HG02973 (cell line): ENCODE results near the gene SULT1C2.
"Not testable (repeated sequence)": the region's sequence is repeated elsewhere in the genome, so short reads cannot be mapped to it uniquely, and the experiment has no call there.

Experiments used
- ATAC-seq: cut with Tn5 transposase; IDR thresholded peaks from one replicate; pipeline ENCODE4 v1.9.1; 2021; ENCODE audit warnings: moderate library complexity; ENCODE audit not compliant: unreplicated experiment

SULT1C2 gene

DNA sequence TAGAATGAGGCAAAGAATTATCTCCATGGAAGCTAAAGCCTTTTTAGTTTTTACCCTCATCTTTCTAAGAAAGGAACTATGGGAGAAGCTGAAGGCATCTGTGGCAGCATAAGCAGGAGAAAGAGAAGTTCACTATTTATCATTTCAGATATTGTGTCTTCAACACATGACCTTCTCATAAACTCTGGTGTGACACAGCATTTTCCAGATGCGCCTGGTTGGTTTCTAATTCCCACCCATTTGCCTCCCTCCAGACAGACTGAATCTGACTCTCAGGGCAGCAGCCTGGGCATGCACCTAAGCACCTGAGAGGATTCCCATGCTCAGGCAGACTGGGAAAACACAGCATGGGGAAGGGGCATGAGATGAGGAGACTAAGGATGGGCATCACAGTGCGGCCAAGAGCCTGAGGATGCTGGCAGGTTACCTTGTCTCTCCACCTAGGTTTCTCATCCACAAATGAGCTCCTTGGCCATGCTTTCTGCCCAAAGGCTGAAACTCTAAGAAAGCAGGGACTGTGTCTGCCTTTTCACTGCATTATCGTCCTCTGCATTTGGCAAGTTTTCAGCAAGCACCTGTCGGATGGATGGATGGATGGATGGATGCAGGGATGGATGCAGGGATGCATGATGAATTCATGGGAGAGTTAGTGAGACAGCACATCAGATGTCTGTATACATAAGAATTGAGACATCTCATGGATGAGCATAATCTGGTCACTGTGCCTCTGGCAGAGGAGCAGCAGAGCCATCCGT lies 60.3 kb downstream of the SULT1C2 start:
- ATAC-seq, result no peak

DNA sequence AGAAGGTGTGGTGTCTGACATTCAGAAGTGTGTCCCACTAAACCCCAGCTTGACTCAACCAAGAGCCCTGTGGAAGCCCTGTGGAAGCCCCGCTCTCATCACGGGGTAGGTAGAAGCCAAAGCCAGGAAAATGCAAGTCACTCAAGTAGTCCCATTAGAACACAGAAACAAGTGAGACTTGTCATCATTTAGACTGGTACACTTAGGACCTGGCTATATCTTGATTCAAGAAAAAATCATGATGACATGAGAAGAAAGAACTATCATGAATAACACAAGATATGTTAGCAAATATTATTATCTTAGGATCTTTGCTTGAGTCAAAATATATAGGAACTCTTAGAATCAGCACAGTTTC lies 60.9 kb downstream of the SULT1C2 start:
- no peak for ATAC-seq

DNA sequence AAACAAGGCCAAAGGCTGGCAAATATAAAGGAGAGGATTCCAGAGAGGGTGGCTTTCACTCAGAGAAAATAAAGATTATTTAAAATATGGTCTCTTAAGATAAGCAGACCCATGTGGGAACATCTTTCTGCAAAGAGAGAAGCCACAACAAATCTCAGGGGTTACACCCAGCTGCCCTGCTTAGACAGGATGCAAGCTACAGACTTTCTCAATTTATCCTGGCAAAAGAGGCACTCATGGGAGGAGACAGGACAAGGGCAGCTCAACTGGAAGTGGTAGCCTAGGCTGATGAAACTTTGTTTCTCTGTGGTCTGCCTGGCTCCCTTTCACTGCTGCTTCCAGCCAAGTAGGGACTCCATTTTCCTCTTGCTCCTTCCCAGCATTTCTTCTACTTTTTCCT lies 63.2 kb downstream of the SULT1C2 start:
- no peak for ATAC-seq

DNA sequence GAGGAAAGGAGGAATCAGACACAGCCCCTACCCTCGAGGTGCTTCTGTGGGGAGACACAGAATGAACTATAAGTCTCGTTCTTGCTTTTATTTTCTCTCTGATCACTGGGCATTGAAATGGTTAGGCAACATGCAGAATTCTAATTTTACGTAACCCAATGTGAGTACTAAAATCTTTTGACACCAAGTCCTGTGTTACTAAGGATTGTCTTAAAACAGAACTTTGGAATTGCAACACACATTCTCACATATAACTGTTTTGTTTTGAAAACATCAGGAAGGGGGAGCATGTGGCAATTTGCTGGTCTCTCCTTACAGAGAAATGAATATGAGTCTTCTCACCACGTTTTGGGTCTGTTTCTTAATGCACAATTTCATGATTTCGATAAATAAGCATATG lies 65.4 kb downstream of the SULT1C2 start:
- no peak for ATAC-seq

DNA sequence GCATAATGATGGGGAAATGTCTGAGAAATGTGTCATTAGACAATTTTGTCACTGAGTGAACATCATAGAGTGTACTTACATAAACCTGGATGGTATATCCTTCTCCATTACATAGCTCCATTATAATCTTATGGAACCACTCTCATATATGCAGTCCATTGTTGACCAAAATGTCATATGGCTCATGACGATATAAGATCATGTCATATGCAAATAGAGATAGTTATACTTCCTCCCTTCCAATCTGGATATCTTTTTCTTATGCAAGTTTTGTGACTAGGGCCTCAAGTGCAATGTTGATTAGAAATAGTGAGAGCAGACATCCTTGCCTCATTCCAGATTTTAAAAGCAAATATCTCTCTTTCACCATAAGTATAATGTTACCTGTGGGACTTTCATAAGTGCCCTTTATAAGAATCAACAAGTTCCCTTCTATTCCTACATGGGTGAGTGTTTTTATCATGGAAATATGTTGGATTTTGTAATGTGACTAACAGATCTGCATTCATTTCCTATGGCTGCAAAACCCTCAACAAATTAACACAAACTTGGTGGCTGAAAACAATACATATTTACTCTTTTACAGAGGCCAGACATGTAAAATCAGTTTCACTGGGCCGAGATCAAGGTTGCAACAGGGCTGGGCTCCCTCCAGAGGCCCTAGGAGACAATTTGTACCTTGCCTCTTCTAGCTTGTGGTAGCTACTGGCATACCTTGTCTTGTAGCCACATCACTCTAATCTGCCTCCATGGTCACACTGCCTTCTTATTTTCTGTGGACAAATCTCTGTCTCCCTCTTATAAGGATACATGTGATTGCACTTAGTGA lies 67.4 kb downstream of the SULT1C2 start:
- no peak for ATAC-seq

DNA sequence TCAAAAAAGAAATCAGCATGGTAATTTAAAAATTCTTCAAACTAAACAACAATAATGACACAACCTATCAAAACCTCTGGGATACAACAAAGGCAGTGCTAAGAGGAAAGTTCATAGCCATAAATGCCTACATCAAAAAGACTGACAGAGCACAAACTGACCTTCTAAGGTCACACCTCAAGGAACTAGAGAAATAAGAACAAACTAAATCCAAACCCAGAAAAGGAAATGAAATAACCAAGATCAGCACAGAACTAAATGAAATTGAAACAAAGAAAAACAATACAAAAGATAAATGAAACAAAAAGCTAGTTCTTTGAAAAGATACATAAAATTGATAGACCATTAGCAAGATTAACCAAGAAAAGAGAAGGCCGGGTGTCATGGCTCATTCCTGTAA lies 70.6 kb downstream of the SULT1C2 start:
- ATAC-seq, result not testable (repeated sequence)
